SH-SY5Y (cell line): Measurements from ENCODE around the gene COLQ.

ENCODE experiments used
- GATA2 ChIP-seq: IDR thresholded peaks from 2 replicates; pipeline ENCODE4 v1.6.1; 2011; ENCODE audit warnings: mild to moderate bottlenecking, low read depth, low read length
- GATA3 ChIP-seq: IDR thresholded peaks from 2 replicates; pipeline ENCODE4 v1.6.1; 2011; ENCODE audit warnings: low read depth, mild to moderate bottlenecking, low read length, moderate library complexity

DNA sequence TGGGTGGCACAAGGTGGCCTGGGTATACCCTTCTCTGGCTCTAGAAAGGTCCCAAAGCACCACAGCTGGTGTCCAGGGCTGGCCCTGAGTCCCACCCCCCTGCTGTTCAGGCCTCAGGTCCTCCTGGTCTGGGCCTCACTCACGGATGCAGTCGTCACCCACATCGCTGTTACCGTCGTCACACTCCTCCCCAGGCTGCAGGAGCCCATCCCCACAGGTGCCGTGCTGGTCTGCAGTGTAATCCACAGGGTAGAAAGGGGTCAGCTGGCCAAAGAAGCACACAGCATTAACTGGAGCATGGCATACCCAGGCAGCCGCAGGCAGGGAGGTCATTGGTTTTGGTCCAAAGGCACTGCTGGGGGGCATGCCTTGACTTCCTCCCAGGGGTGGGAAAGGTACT is 65.8 kb downstream of the COLQ start:
- TF ChIP-seq GATA2, result no peak
- no peak for TF ChIP-seq GATA3
